HEK293 (cell line): ENCODE measurements around the gene GOSR2.
"Not testable (repeated sequence)": the region's sequence is repeated elsewhere in the genome, so short reads cannot be mapped to it uniquely, and the experiment has no call there.

ENCODE experiments used
- CTCF ChIA-PET: fragments of 350-600 bp; formaldehyde crosslinking; extraction: SDS; loops from one replicate; lab custom pipeline; 2021; ENCODE audit warnings: antibody characterized with exemption; lab: Yijun Ruan, JAX
- POLR2A ChIA-PET: fragments of 300-600 bp; formaldehyde crosslinking; extraction: SDS; loops from one replicate; lab custom pipeline; 2020; ENCODE audit warnings: antibody characterized with exemption, inconsistent platforms; lab: Yijun Ruan, JAX
- H3K27ac ChIP-seq: fragments of 200-500 bp; sonication (Bioruptor generic); 2 replicates; pipeline ENCODE4 v1.5.1; 2014; ENCODE audit warnings: low read depth, low read length, control low read depth, inconsistent platforms; ENCODE audit errors: extremely low read depth
- H3K36me3 ChIP-seq, 2 experiments: fragments of 200-500 bp in 1 of 2; sonication (Bioruptor generic) in 1 of 2; 1 replicate in 1 of 2; 2 replicates in 1 of 2; pipeline ENCODE4 v1.5.1; 2014 to 2017; ENCODE audit warnings: inconsistent platforms in 2 of 2, low read length in 2 of 2; ENCODE audit not compliant: control insufficient read depth in 2 of 2, insufficient read depth in 1 of 2
- H3K4me1 ChIP-seq: fragments of 200-500 bp; sonication (Bioruptor generic); 2 replicates; pipeline ENCODE4 v1.5.1; 2014; ENCODE audit warnings: mild to moderate bottlenecking, low read length, inconsistent platforms; ENCODE audit not compliant: control insufficient read depth, insufficient read depth
- H3K4me3 ChIP-seq: 2 replicates; pipeline ENCODE4 v1.5.1; 2011; ENCODE audit warnings: low read depth, mild to moderate bottlenecking, control low read depth, low read length, moderate library complexity
- H3K9me3 ChIP-seq: fragments of 200-500 bp; sonication (Bioruptor generic); 2 replicates; pipeline ENCODE4 v1.5.1; 2014; ENCODE audit warnings: low read depth, low read length, inconsistent platforms; ENCODE audit not compliant: control insufficient read depth, insufficient read depth
- RBAK ChIP-seq: fragments of 450-650 bp; formaldehyde crosslinking; IDR thresholded peaks from 2 replicates; pipeline ENCODE4 v1.5.1; 2016; ENCODE audit warnings: missing biosample characterization, missing genetic modification characterization
- SCRT1 ChIP-seq: fragments of 450-650 bp; formaldehyde crosslinking; IDR thresholded peaks from 2 replicates; pipeline ENCODE4 v1.5.1; 2016; ENCODE audit warnings: missing biosample characterization, missing genetic modification characterization, borderline replicate concordance
- SP3 ChIP-seq: fragments of 450-650 bp; formaldehyde crosslinking; IDR thresholded peaks from 2 replicates; pipeline ENCODE4 v1.5.1; 2016; ENCODE audit warnings: missing biosample characterization, missing genetic modification characterization
- SP7 ChIP-seq: fragments of 450-650 bp; formaldehyde crosslinking; IDR thresholded peaks from 2 replicates; pipeline ENCODE4 v1.5.1; 2016; ENCODE audit warnings: missing biosample characterization, missing genetic modification characterization
- TSHZ1 ChIP-seq: fragments of 450-650 bp; formaldehyde crosslinking; IDR thresholded peaks from 2 replicates; pipeline ENCODE4 v1.5.1; 2016; ENCODE audit warnings: missing biosample characterization, missing genetic modification characterization, borderline replicate concordance
- ZBTB11 ChIP-seq: fragments of 450-650 bp; formaldehyde crosslinking; conservative IDR thresholded peaks from 2 replicates; pipeline ENCODE4 v1.5.1; 2016; ENCODE audit warnings: low read depth, missing biosample characterization, missing genetic modification characterization
- ZBTB8A ChIP-seq: fragments of 450-650 bp; formaldehyde crosslinking; IDR thresholded peaks from 2 replicates; pipeline ENCODE4 v1.5.1; 2016; ENCODE audit warnings: missing biosample characterization, missing genetic modification characterization
- ZNF2 ChIP-seq: fragments of 450-650 bp; formaldehyde crosslinking; IDR thresholded peaks from 2 replicates; pipeline ENCODE4 v1.5.1; 2016; ENCODE audit warnings: missing biosample characterization, missing genetic modification characterization
- ZNF335 ChIP-seq: fragments of 450-650 bp; formaldehyde crosslinking; conservative IDR thresholded peaks from 2 replicates; pipeline ENCODE4 v1.5.1; 2016; ENCODE audit warnings: missing biosample characterization, missing genetic modification characterization
- ZNF37A ChIP-seq: fragments of 450-650 bp; IDR thresholded peaks from 2 replicates; pipeline ENCODE4 v1.5.1; 2018; ENCODE audit warnings: missing biosample characterization, missing genetic modification characterization
- ZNF555 ChIP-seq: fragments of 450-650 bp; formaldehyde crosslinking; conservative IDR thresholded peaks from 2 replicates; pipeline ENCODE4 v1.5.1; 2017; ENCODE audit warnings: missing biosample characterization, mild to moderate bottlenecking, missing genetic modification characterization, inconsistent platforms
- ZNF610 ChIP-seq: fragments of 450-650 bp; formaldehyde crosslinking; IDR thresholded peaks from 2 replicates; pipeline ENCODE4 v1.5.1; 2016; ENCODE audit warnings: missing biosample characterization, missing genetic modification characterization, borderline replicate concordance
- ZNF658 ChIP-seq: fragments of 450-650 bp; formaldehyde crosslinking; IDR thresholded peaks from 2 replicates; pipeline ENCODE4; 2016; ENCODE audit warnings: missing biosample characterization, missing genetic modification characterization
- ZNF660 ChIP-seq: fragments of 450-650 bp; IDR thresholded peaks from 2 replicates; pipeline ENCODE4 v1.5.1; 2018; ENCODE audit warnings: missing biosample characterization, mild to moderate bottlenecking, missing genetic modification characterization
- ZNF664 ChIP-seq: fragments of 450-650 bp; formaldehyde crosslinking; IDR thresholded peaks from 2 replicates; pipeline ENCODE4 v1.5.1; 2016; ENCODE audit warnings: missing biosample characterization, missing genetic modification characterization
- ZNF776 ChIP-seq: fragments of 450-650 bp; formaldehyde crosslinking; IDR thresholded peaks from 2 replicates; pipeline ENCODE4 v1.5.0; 2017; ENCODE audit warnings: missing biosample characterization, missing genetic modification characterization, borderline replicate concordance
- TF ChIP-seq, protein P1 (sequence below): fragments of 450-650 bp; formaldehyde crosslinking; IDR thresholded peaks from 2 replicates; pipeline ENCODE4 v1.5.1; 2017; ENCODE audit warnings: missing biosample characterization, missing genetic modification characterization
- TF ChIP-seq, protein P2 (sequence below): fragments of 450-650 bp; formaldehyde crosslinking; IDR thresholded peaks from 2 replicates; pipeline ENCODE4 v1.5.0; 2017; ENCODE audit warnings: missing biosample characterization, missing genetic modification characterization, borderline replicate concordance

GOSR2 gene

DNA sequence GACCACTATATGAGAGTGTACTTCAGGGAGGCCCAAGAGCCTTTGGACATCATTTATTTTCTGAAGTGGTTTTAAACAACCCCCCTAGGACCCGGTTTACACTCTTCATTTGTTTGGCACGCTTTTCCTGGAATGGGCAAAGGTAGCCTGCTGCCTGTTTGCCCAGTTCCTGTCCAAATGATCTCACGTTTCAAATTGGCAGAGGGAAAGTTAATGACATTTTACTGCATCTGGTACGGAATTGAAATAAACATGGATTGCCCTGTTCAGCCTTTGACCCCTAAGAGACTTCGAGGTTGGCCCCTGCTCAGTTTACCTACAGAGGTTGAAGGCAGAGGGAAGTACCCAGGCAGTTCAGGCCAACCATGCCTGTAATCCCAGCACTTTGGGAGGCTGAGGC, 61.9 kb downstream of the GOSR2 start (continued):
- TF ChIP-seq SP3 (tag by site-specific recombination) (no peak), ZNF660 (no peak), SP7 (tag by site-specific recombination) (no peak), ZNF555 (no peak), ZNF37A (tag by site-specific recombination) (no peak)
- TF ChIP-seq, protein P1, sequence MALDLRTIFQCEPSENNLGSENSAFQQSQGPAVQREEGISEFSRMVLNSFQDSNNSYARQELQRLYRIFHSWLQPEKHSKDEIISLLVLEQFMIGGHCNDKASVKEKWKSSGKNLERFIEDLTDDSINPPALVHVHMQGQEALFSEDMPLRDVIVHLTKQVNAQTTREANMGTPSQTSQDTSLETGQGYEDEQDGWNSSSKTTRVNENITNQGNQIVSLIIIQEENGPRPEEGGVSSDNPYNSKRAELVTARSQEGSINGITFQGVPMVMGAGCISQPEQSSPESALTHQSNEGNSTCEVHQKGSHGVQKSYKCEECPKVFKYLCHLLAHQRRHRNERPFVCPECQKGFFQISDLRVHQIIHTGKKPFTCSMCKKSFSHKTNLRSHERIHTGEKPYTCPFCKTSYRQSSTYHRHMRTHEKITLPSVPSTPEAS (tag by site-specific recombination) = no peak
- TF ChIP-seq, all 188 proteins: peak for 0

- POLR2A ChIA-PET = no interaction called here
- H3K4me1 ChIP-seq = no peaks in the 10 kb centered on the region
- H3K9me3 ChIP-seq = no peaks in the 10 kb centered on the region
- CTCF ChIA-PET = interaction anchor here (2.7 kb wide), 1 partner anchor 44 kb away, joined by 7 read pairs; no protein-coding TSS in a partner anchor
- no peak overlapping the region for H3K4me3 ChIP-seq
- no peak overlapping the region for H3K27ac ChIP-seq
- H3K36me3 ChIP-seq = no peaks in the 10 kb centered on the region
- TF ChIP-seq ZNF2 (tag by site-specific recombination) (no peak), ZNF664 (tag by site-specific recombination) (0 out of 2 replicates have a peak, but pooled peaks have one; percentile 54)
These were observed 63.4 kb downstream of the GOSR2 start for GRCh38 chr17:46986366-46986765.

GRCh38 chr17:46987927-46988326, 65.0 kb downstream of the GOSR2 start:
- H3K27ac ChIP-seq, H3K4me3 ChIP-seq, H3K36me3 ChIP-seq, CTCF ChIA-PET, H3K4me1 ChIP-seq, H3K9me3 ChIP-seq, POLR2A ChIA-PET: not testable (repeated sequence)
- 0 out of 2 replicates have a peak, but pooled peaks have one; percentile 40 for TF ChIP-seq ZNF610

- POLR2A ChIA-PET = no interaction called here
- CTCF ChIA-PET = interaction anchor here (0.7 to 1.2 kb wide), 4 partner anchors 8 to 709 kb away, joined by 3 to 7 read pairs (median 4); no protein-coding TSS in a partner anchor
- H3K27ac ChIP-seq = no peak overlapping the region
- TF ChIP-seq, protein P2, sequence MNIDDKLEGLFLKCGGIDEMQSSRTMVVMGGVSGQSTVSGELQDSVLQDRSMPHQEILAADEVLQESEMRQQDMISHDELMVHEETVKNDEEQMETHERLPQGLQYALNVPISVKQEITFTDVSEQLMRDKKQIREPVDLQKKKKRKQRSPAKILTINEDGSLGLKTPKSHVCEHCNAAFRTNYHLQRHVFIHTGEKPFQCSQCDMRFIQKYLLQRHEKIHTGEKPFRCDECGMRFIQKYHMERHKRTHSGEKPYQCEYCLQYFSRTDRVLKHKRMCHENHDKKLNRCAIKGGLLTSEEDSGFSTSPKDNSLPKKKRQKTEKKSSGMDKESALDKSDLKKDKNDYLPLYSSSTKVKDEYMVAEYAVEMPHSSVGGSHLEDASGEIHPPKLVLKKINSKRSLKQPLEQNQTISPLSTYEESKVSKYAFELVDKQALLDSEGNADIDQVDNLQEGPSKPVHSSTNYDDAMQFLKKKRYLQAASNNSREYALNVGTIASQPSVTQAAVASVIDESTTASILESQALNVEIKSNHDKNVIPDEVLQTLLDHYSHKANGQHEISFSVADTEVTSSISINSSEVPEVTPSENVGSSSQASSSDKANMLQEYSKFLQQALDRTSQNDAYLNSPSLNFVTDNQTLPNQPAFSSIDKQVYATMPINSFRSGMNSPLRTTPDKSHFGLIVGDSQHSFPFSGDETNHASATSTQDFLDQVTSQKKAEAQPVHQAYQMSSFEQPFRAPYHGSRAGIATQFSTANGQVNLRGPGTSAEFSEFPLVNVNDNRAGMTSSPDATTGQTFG (tag by site-specific recombination) = no peak
- no peak for TF ChIP-seq ZNF335 (tag by site-specific recombination)
- TF ChIP-seq RBAK (tag by site-specific recombination) = no peak
- no peak for TF ChIP-seq ZBTB8A (tag by site-specific recombination)
- no peak for TF ChIP-seq ZBTB11
- TF ChIP-seq TSHZ1 (tag by site-specific recombination) = no peak
- no peak for TF ChIP-seq ZNF658 (tag by site-specific recombination)
- no peak for TF ChIP-seq ZNF776 (tag by site-specific recombination)
- no peak for TF ChIP-seq SCRT1 (tag by site-specific recombination)
These were observed 66.9 kb downstream of the GOSR2 start for GRCh38 chr17:46989637-46990431.

More at GRCh38 chr17:46989637-46990431, 66.9 kb downstream of the GOSR2 start:
- H3K4me3 ChIP-seq = no peak overlapping the region
- H3K4me1 ChIP-seq = no peaks in the 10 kb centered on the region
- H3K36me3 ChIP-seq = no peaks in the 10 kb centered on the region
- H3K9me3 ChIP-seq = no peaks in the 10 kb centered on the region
